HepG2 (cell line): ENCODE data around the gene PFKP. TPM values are rescaled to one million over a fixed set of nuclear protein-coding genes. Genes with fewer than 3 reads are reported as not detected.

Source experiments
- ARID2 ChIP-seq: sonication (generic); formaldehyde crosslinking; IDR thresholded peaks from 2 replicates; pipeline ENCODE4 v1.8.1; 2022; ENCODE audit warnings: mild to moderate bottlenecking, missing genetic modification reagents, borderline replicate concordance
- FOXO4 ChIP-seq: sonication (generic); formaldehyde crosslinking; conservative IDR thresholded peaks from 2 replicates; pipeline ENCODE4 v1.8.1; 2023; ENCODE audit warnings: missing genetic modification reagents
- GRHL1 ChIP-seq: sonication (generic); formaldehyde crosslinking; conservative IDR thresholded peaks from 2 replicates; pipeline ENCODE4 v1.8.0; 2022; ENCODE audit warnings: missing genetic modification reagents
- HMGA1 ChIP-seq: sonication (generic); formaldehyde crosslinking; conservative IDR thresholded peaks from 2 replicates; pipeline ENCODE4 v1.4.0; 2020; ENCODE audit warnings: missing genetic modification reagents
- HMGXB3 ChIP-seq: sonication (generic); formaldehyde crosslinking; IDR thresholded peaks from 2 replicates; pipeline ENCODE4 v1.4.0; 2020; ENCODE audit warnings: missing genetic modification reagents, borderline replicate concordance
- NFE2L1 ChIP-seq: sonication (generic); formaldehyde crosslinking; IDR thresholded peaks from 2 replicates; pipeline ENCODE4 v1.4.0; 2020; ENCODE audit warnings: missing genetic modification reagents, mild to moderate bottlenecking, borderline replicate concordance
- PATZ1 ChIP-seq: sonication (generic); formaldehyde crosslinking; IDR thresholded peaks from 2 replicates; pipeline ENCODE4 v1.4.0; 2020; ENCODE audit warnings: missing genetic modification reagents
- SAP130 ChIP-seq: IDR thresholded peaks from 2 replicates; pipeline ENCODE4 v1.6.1; 2016; ENCODE audit warnings: low read depth
- SIN3B ChIP-seq: fragments of 150-350 bp; IDR thresholded peaks from 2 replicates; pipeline ENCODE4 v1.6.1; 2014; ENCODE audit warnings: low read length
- SKI ChIP-seq: fragments of 450-650 bp; IDR thresholded peaks from one replicate; pipeline ENCODE4 v1.6.1; 2018; ENCODE audit warnings: mild to moderate bottlenecking; ENCODE audit not compliant: partially characterized antibody
- SYNCRIP ChIP-seq: fragments of 200-400 bp; formaldehyde crosslinking; IDR thresholded peaks from 2 replicates; pipeline ENCODE4 v1.6.1; 2018; ENCODE audit warnings: mild to moderate bottlenecking, low read depth, low read length; ENCODE audit not compliant: insufficient read depth
- TOPORS ChIP-seq: sonication (generic); formaldehyde crosslinking; IDR thresholded peaks from 2 replicates; pipeline ENCODE4 v1.8.0; 2023; ENCODE audit warnings: mild to moderate bottlenecking, missing genetic modification reagents
- ZNF274 ChIP-seq: sonication (generic); formaldehyde crosslinking; IDR thresholded peaks from 2 replicates; pipeline ENCODE4 v1.5.1; 2020; ENCODE audit warnings: mild to moderate bottlenecking, missing genetic modification reagents
- ZNF282 ChIP-seq: fragments of 450-650 bp; IDR thresholded peaks from 2 replicates; pipeline ENCODE4 v1.6.1; 2018; ENCODE audit not compliant: partially characterized antibody
- ZNF367 ChIP-seq: sonication (generic); formaldehyde crosslinking; IDR thresholded peaks from 2 replicates; pipeline ENCODE4 v1.4.0; 2020; ENCODE audit warnings: missing genetic modification reagents, borderline replicate concordance
- ZNF460 ChIP-seq: sonication (generic); formaldehyde crosslinking; IDR thresholded peaks from 2 replicates; pipeline ENCODE4 v1.5.1; 2020; ENCODE audit warnings: missing genetic modification reagents, mild to moderate bottlenecking, borderline replicate concordance
- ZNF652 ChIP-seq: IDR thresholded peaks from 2 replicates; pipeline ENCODE4 v1.6.1; 2016; ENCODE audit warnings: low read depth, borderline replicate concordance
- ZNF670 ChIP-seq: sonication (generic); formaldehyde crosslinking; IDR thresholded peaks from 2 replicates; pipeline ENCODE4 v1.8.0; 2022; ENCODE audit warnings: mild to moderate bottlenecking, missing genetic modification reagents, borderline replicate concordance
- ZNF724P ChIP-seq: sonication (generic); formaldehyde crosslinking; IDR thresholded peaks from 2 replicates; pipeline ENCODE4 v1.8.0; 2022; ENCODE audit warnings: missing genetic modification reagents, borderline replicate concordance
- polyA plus RNA-seq, 8 experiments: library from polyadenylated mRNA; depleted of rRNA in 3 of 8; stranded (reverse) in 7 of 8; unstranded in 1 of 8; fragments of >200 nt; fragmentation: Illumina TruSeq in 4 of 8; extraction: Trizol in 4 of 8; gene quantifications; 2 replicates each; pipeline versions ENCODE4 v1.2.1 to v1.2.3, GENCODE V29; 2011 to 2016; ENCODE audit warnings: low read depth in 4 of 8, missing spikeins in 1 of 8, mixed read lengths in 1 of 8; ENCODE audit not compliant: insufficient read depth in 1 of 8
- total RNA-seq, 5 experiments: library from RNA; depleted of rRNA; stranded (reverse); fragments of >200 nt; fragmentation: Illumina TruSeq; extraction: Trizol; gene quantifications; 2 replicates each; pipeline ENCODE4 v1.2.3, GENCODE V29; 2016; ENCODE audit warnings: low read depth in 1 of 5

PFKP gene
- total and polyA plus RNA-seq, 2 of the 13 experiments (the other 11 are each of a cell fraction or from before 2014, with no cell fraction given) = 0.80 to 2.4 TPM

- TF ChIP-seq SKI = peak; percentile 37
- TF ChIP-seq FOXO4 (CRISPR knock-in tag) = no peak
- no peak; the same call in 1 of the 2 replicates for TF ChIP-seq ZNF367 (CRISPR knock-in tag)
- TF ChIP-seq ZNF652 (CRISPR knock-in tag) = no peak
- TF ChIP-seq ARID2 (CRISPR knock-in tag) = no peak
- no peak for TF ChIP-seq SYNCRIP
- TF ChIP-seq SAP130 (CRISPR knock-in tag) = peak; percentile 89
- TF ChIP-seq ZNF274 (CRISPR knock-in tag) = 0 out of 2 replicates have a peak, but pooled peaks have one; percentile 45
- TF ChIP-seq SIN3B = no peak
- peak; percentile 47 for TF ChIP-seq PATZ1 (CRISPR knock-in tag)
- no peak for TF ChIP-seq TOPORS (CRISPR knock-in tag)
- no peak for TF ChIP-seq GRHL1
- TF ChIP-seq ZNF724P (CRISPR knock-in tag) = 0 out of 2 replicates have a peak, but pooled peaks have one; percentile 69
- TF ChIP-seq ZNF282 = no peak
- no peak; the same call in 1 of the 2 replicates for TF ChIP-seq ZNF670
- TF ChIP-seq NFE2L1 (CRISPR knock-in tag) = no peak
- TF ChIP-seq HMGXB3 (CRISPR knock-in tag) = no peak
- TF ChIP-seq HMGA1 = no peak
- TF ChIP-seq ZNF460 (CRISPR knock-in tag) = no peak
Measured at GRCh38 chr10:3172446-3173170, 105.3 kb downstream of the PFKP start, which contains the start of gene PITRM1 (continued).
